Thoracic aorta (tissue), 2 donors: ENCODE measurements around the gene SYT9. TPM values are rescaled to one million over a fixed set of nuclear protein-coding genes. Genes with fewer than 3 reads are reported as not detected.

Experiments
- ATAC-seq: fragments of 150-250 bp; one replicate; pipeline ENCODE4 v1.8.0; 2017; ENCODE audit warnings: low read depth; ENCODE audit not compliant: insufficient number of reproducible peaks, low FRiP score
- DNase-seq: peaks from one replicate; pipeline ENCODE4 v3.0.0-alpha.2; 2020; ENCODE audit warnings: low spot score
- H3K27ac ChIP-seq, 2 donors: fragments of 200-600 bp; sonication (generic); 1 replicate in 1 of 2; 2 replicates in 1 of 2; pipeline ENCODE4 v1.5.1; 2016; ENCODE audit warnings: mild to moderate bottlenecking in 2 of 2, moderate library complexity in 2 of 2
- H3K27me3 ChIP-seq: fragments of 200-600 bp; sonication (generic); replicated peaks from 2 replicates; pipeline ENCODE4 v1.6.0; 2016; ENCODE audit warnings: mild to moderate bottlenecking; ENCODE audit not compliant: insufficient read depth
- H3K36me3 ChIP-seq: fragments of 200-600 bp; sonication (generic); one replicate; pipeline ENCODE4 v1.5.1; 2016
- H3K4me1 ChIP-seq, 2 donors: fragments of 200-600 bp; sonication (generic); 1 replicate in 1 of 2; 2 replicates in 1 of 2; pipeline versions ENCODE4 v1.5.1 to v1.6.0; 2016; ENCODE audit warnings: low read depth in 2 of 2, mild to moderate bottlenecking in 1 of 2; ENCODE audit not compliant: control insufficient read depth in 1 of 2
- H3K4me3 ChIP-seq: fragments of 200-600 bp; sonication (generic); 2 replicates; pipeline ENCODE4 v1.5.1; 2016; ENCODE audit warnings: mild to moderate bottlenecking
- H3K9me3 ChIP-seq: fragments of 200-600 bp; sonication (generic); 2 replicates; pipeline ENCODE4 v1.5.1; 2016
- CTCF ChIP-seq: fragments of 200-600 bp; sonication (generic); IDR thresholded peaks from one replicate; pipeline ENCODE4 v1.5.1; 2019; ENCODE audit warnings: antibody characterized with exemption
- total RNA-seq, 2 donors: library from RNA; depleted of rRNA; stranded (reverse); fragments of >200 nt; gene quantifications; one replicate each; pipeline versions ENCODE4 v1.1.0 to v1.2.3, GENCODE V29; 2016

SYT9 gene
- total RNA-seq, 2 donors from 2014 or later: not detected

- ATAC-seq (no peak), DNase-seq (no peak)
- Histone ChIP-seq H3K36me3 (no peaks in the 10 kb centered on the region), H3K9me3 (no peaks in the 10 kb centered on the region), H3K4me3 (no peak overlapping the region), H3K27ac (no peak overlapping the region), H3K4me1 (no peaks in the 10 kb centered on the region), H3K27me3 (no peaks in the 10 kb centered on the region)
- no peak for TF ChIP-seq CTCF
Observed at GRCh38 chr11:7418061-7418460, 166.4 kb downstream of the SYT9 start.

- H3K27ac ChIP-seq: no peak overlapping the region
- no peaks in the 10 kb centered on the region for H3K27me3 ChIP-seq
- H3K9me3 ChIP-seq: no peaks in the 10 kb centered on the region
- TF ChIP-seq CTCF: no peak
- H3K4me1 ChIP-seq: no peaks in the 10 kb centered on the region
- no peaks in the 10 kb centered on the region for H3K36me3 ChIP-seq
- H3K4me3 ChIP-seq: no peak overlapping the region
- ATAC-seq (no peak), DNase-seq (no peak)
Observed at GRCh38 chr11:7418906-7419305, 167.2 kb downstream of the SYT9 start.

- TF ChIP-seq CTCF: no peak
- DNase-seq: no peak
- H3K27me3 ChIP-seq: no peaks in the 10 kb centered on the region
- H3K4me1 ChIP-seq: no peaks in the 10 kb centered on the region
- no peak for ATAC-seq
- no peaks in the 10 kb centered on the region for H3K36me3 ChIP-seq
- H3K9me3 ChIP-seq: no peaks in the 10 kb centered on the region
- no peak overlapping the region for H3K27ac ChIP-seq
- H3K4me3 ChIP-seq: no peak overlapping the region
Observed at GRCh38 chr11:7421136-7421535, 169.4 kb downstream of the SYT9 start.

- no peaks in the 10 kb centered on the region for H3K36me3 ChIP-seq
- no peaks in the 10 kb centered on the region for H3K9me3 ChIP-seq
- ATAC-seq (no peak), DNase-seq (no peak)
- H3K27ac ChIP-seq: no peak overlapping the region
- no peaks in the 10 kb centered on the region for H3K4me1 ChIP-seq
- H3K27me3 ChIP-seq: no peaks in the 10 kb centered on the region
- TF ChIP-seq CTCF: no peak
- no peak overlapping the region for H3K4me3 ChIP-seq
Observed at GRCh38 chr11:7422544-7423331, 171.0 kb downstream of the SYT9 start.

GRCh38 chr11:7423946-7424345 lies 172.2 kb downstream of the SYT9 start:
- Histone ChIP-seq H3K36me3 (no peaks in the 10 kb centered on the region), H3K27ac (no peak overlapping the region), H3K27me3 (no peaks in the 10 kb centered on the region), H3K4me1 (no peaks in the 10 kb centered on the region), H3K9me3 (no peaks in the 10 kb centered on the region), H3K4me3 (no peak overlapping the region)
- TF ChIP-seq CTCF: no peak
- ATAC-seq: no peak
- DNase-seq: no peak
